Activated T-helper 1 cell treated with anti-CD3 and anti-CD28 coated beads, Interleukin-12 subunit alpha, Interleukin-12 subunit beta, Interleukin-2, Interleukin-4 antibody, amounts not matched to agents 30 ng/mL and 10 ng/mL and 1 ng/mL, durations not matched to agents 14 hours and 24 hours and 36 hours (primary cell): ENCODE results near the gene PDRG1. TPM values are rescaled to one million over a fixed set of nuclear protein-coding genes. Genes with fewer than 3 reads are reported as not detected.

Experiments
- DNase-seq: peaks from one replicate; pipeline ENCODE4 v3.0.0; 2021; ENCODE audit warnings: low spot score
- H3K27ac Mint-ChIP-seq: one replicate; pipeline ENCODE4 v1.8.0; 2021; ENCODE audit warnings: mild to moderate bottlenecking, mixed read lengths
- H3K27me3 Mint-ChIP-seq: one replicate; pipeline ENCODE4 v1.8.0; 2022; ENCODE audit warnings: mild to moderate bottlenecking, moderate library complexity, mixed read lengths; ENCODE audit not compliant: insufficient read depth
- H3K36me3 Mint-ChIP-seq: one replicate; pipeline ENCODE4 v1.8.0; 2021; ENCODE audit warnings: low read depth, mixed read lengths
- H3K4me1 Mint-ChIP-seq: one replicate; pipeline ENCODE4 v1.8.0; 2021; ENCODE audit warnings: low read depth, mixed read lengths
- H3K4me3 Mint-ChIP-seq: one replicate; pipeline ENCODE4 v1.8.0; 2021; ENCODE audit warnings: mild to moderate bottlenecking, moderate library complexity, mixed read lengths
- H3K9me3 Mint-ChIP-seq: one replicate; pipeline ENCODE4 v1.8.0; 2021; ENCODE audit warnings: mixed read lengths
- intact Hi-C: fragments of 100-400 bp; cut with micrococcal nuclease; formaldehyde crosslinking; loops from one replicate; pipeline ENCODE4 v1.15.1; 2024
- total RNA-seq: library from RNA; stranded (reverse); gene quantifications from 2 replicates; pipeline ENCODE4 v1.2.3, GENCODE V29; 2022

PDRG1 gene
- total RNA-seq, 1 donor from 2014 or later = 20.5 TPM

GRCh38 chr20:31977080-31977479, 25.2 kb upstream of the PDRG1 start:
- no peak overlapping the region for H3K27ac Mint-ChIP-seq
- no peak overlapping the region for H3K4me3 Mint-ChIP-seq
- intact Hi-C loops = no loop called here
- H3K9me3 Mint-ChIP-seq = no peaks in the 10 kb centered on the region
- DNase-seq = no peak
- H3K36me3 Mint-ChIP-seq = no peaks in the 10 kb centered on the region
- no peaks in the 10 kb centered on the region for H3K4me1 Mint-ChIP-seq
- H3K27me3 Mint-ChIP-seq = peaks cover 6% of the 10 kb centered on the region

GRCh38 chr20:31975874-31976273, 24.0 kb upstream of the PDRG1 start:
- intact Hi-C loops = no loop called here
- H3K4me1 Mint-ChIP-seq = no peaks in the 10 kb centered on the region
- no peak for DNase-seq
- no peaks in the 10 kb centered on the region for H3K9me3 Mint-ChIP-seq
- H3K27ac Mint-ChIP-seq = no peak overlapping the region
- H3K4me3 Mint-ChIP-seq = no peak overlapping the region
- H3K36me3 Mint-ChIP-seq = no peaks in the 10 kb centered on the region
- H3K27me3 Mint-ChIP-seq = peaks cover 4% of the 10 kb centered on the region

- Mint-ChIP-seq H3K4me1 (no peaks in the 10 kb centered on the region), H3K9me3 (no peaks in the 10 kb centered on the region), H3K27me3 (peaks cover 6% of the 10 kb centered on the region), H3K36me3 (no peaks in the 10 kb centered on the region), H3K4me3 (no peak overlapping the region), H3K27ac (no peak overlapping the region)
- intact Hi-C loops = no loop called here
- DNase-seq = no peak
Measured at GRCh38 chr20:31974951-31975487, 23.2 kb upstream of the PDRG1 start.

GRCh38 chr20:31974296-31974695, 22.4 kb upstream of the PDRG1 start:
- no peaks in the 10 kb centered on the region for H3K36me3 Mint-ChIP-seq
- H3K4me3 Mint-ChIP-seq = no peak overlapping the region
- H3K27ac Mint-ChIP-seq = no peak overlapping the region
- H3K27me3 Mint-ChIP-seq = peaks cover 9% of the 10 kb centered on the region
- intact Hi-C loops = no loop called here
- no peak for DNase-seq
- no peaks in the 10 kb centered on the region for H3K4me1 Mint-ChIP-seq
- H3K9me3 Mint-ChIP-seq = no peaks in the 10 kb centered on the region

GRCh38 chr20:31972471-31973021, 20.7 kb upstream of the PDRG1 start:
- DNase-seq = no peak
- Mint-ChIP-seq H3K4me3 (no peak overlapping the region), H3K27me3 (peaks cover 11% of the 10 kb centered on the region), H3K4me1 (no peaks in the 10 kb centered on the region), H3K27ac (no peak overlapping the region), H3K36me3 (no peaks in the 10 kb centered on the region), H3K9me3 (no peaks in the 10 kb centered on the region)
- intact Hi-C loops = no loop called here

GRCh38 chr20:31969991-31970390, 18.1 kb upstream of the PDRG1 start:
- Mint-ChIP-seq H3K9me3 (no peaks in the 10 kb centered on the region), H3K27ac (no peak overlapping the region), H3K27me3 (peaks cover 27% of the 10 kb centered on the region), H3K4me3 (peak overlapping the region; percentile 22), H3K36me3 (no peaks in the 10 kb centered on the region), H3K4me1 (peaks cover 5% of the 10 kb centered on the region)
- DNase-seq = no peak
- intact Hi-C loops = no loop called here

GRCh38 chr20:31968291-31969126, 16.7 kb upstream of the PDRG1 start:
- Mint-ChIP-seq H3K4me3 (peak overlapping the region; percentile 81), H3K4me1 (peaks cover 5% of the 10 kb centered on the region), H3K36me3 (no peaks in the 10 kb centered on the region), H3K27ac (no peak overlapping the region), H3K27me3 (peaks cover 36% of the 10 kb centered on the region), H3K9me3 (no peaks in the 10 kb centered on the region)
- DNase-seq = peak; percentile 79
- intact Hi-C loops = loop anchor here (1.0 kb wide), 1 partner anchor 16 kb away; the partner anchor contains the start of gene PDRG1

GRCh38 chr20:31967830-31968249, 16.0 kb upstream of the PDRG1 start, which contains the start of gene XKR7:
Gene XKR7, plus strand, starts transcription at chr20:31968151. Its CDS starts 25 bp downstream, at chr20:31968176.
- H3K36me3 Mint-ChIP-seq = no peaks in the 10 kb centered on the region
- H3K4me1 Mint-ChIP-seq = peaks cover 5% of the 10 kb centered on the region
- DNase-seq = no peak
- peaks cover 38% of the 10 kb centered on the region for H3K27me3 Mint-ChIP-seq
- peak within 1 kb of the TSS; percentile 81 for H3K4me3 Mint-ChIP-seq
- H3K27ac Mint-ChIP-seq = no peak within 1 kb of the TSS
- H3K9me3 Mint-ChIP-seq = no peaks in the 10 kb centered on the region
- intact Hi-C loops = loop anchor here (1.0 kb wide), 1 partner anchor 16 kb away; the partner anchor contains the start of gene PDRG1

GRCh38 chr20:31966991-31967655, 15.3 kb upstream of the PDRG1 start:
- Mint-ChIP-seq H3K4me1 (peaks cover 5% of the 10 kb centered on the region), H3K27ac (no peak overlapping the region), H3K4me3 (peak overlapping the region; percentile 61), H3K27me3 (peaks cover 38% of the 10 kb centered on the region), H3K9me3 (no peaks in the 10 kb centered on the region), H3K36me3 (no peaks in the 10 kb centered on the region)
- intact Hi-C loops = no loop called here
- no peak for DNase-seq

- Mint-ChIP-seq H3K27ac (no peak overlapping the region), H3K4me3 (no peak overlapping the region), H3K36me3 (no peaks in the 10 kb centered on the region), H3K27me3 (peaks cover 29% of the 10 kb centered on the region), H3K4me1 (peaks cover 5% of the 10 kb centered on the region), H3K9me3 (no peaks in the 10 kb centered on the region)
- intact Hi-C loops = no loop called here
- DNase-seq = no peak
Measured at GRCh38 chr20:31963889-31964288, 12.0 kb upstream of the PDRG1 start.

GRCh38 chr20:31962761-31963160, 10.9 kb upstream of the PDRG1 start:
- no peak for DNase-seq
- Mint-ChIP-seq H3K9me3 (no peaks in the 10 kb centered on the region), H3K36me3 (no peaks in the 10 kb centered on the region), H3K27me3 (peaks cover 26% of the 10 kb centered on the region), H3K4me3 (no peak overlapping the region), H3K27ac (no peak overlapping the region), H3K4me1 (peaks cover 5% of the 10 kb centered on the region)
- intact Hi-C loops = no loop called here

GRCh38 chr20:31956556-31957526, 5.0 kb upstream of the PDRG1 start:
- Mint-ChIP-seq H3K4me3 (no peak overlapping the region), H3K27me3 (peaks cover 8% of the 10 kb centered on the region), H3K9me3 (no peaks in the 10 kb centered on the region), H3K27ac (no peak overlapping the region), H3K36me3 (no peaks in the 10 kb centered on the region), H3K4me1 (peaks cover 5% of the 10 kb centered on the region)
- intact Hi-C loops = no loop called here
- DNase-seq = no peak
